SK-N-SH (cell line): ENCODE measurements around the gene AANAT. TPM values are rescaled to one million over a fixed set of nuclear protein-coding genes. Genes with fewer than 3 reads are reported as not detected.

Source experiments
- CTCF ChIA-PET: fragments of 300-600, 350-600 bp; formaldehyde crosslinking; extraction: SDS; loops from one replicate; lab custom pipeline; 2021; lab: Yijun Ruan, JAX
- POLR2A ChIA-PET: fragments of 350-600 bp; sonication (Branson Sonifier 250); formaldehyde crosslinking; extraction: SDS; loops from one replicate; lab custom pipeline; 2020; ENCODE audit warnings: antibody characterized with exemption, inconsistent platforms; lab: Yijun Ruan, JAX
- DNase-seq: peaks from one replicate; pipeline ENCODE4 v3.0.0; 2012
- H2AFZ ChIP-seq: fragments of 200-600 bp; sonication (generic); 2 replicates; pipeline ENCODE4 v1.8.1; 2016; ENCODE audit warnings: antibody characterized with exemption, mild to moderate bottlenecking, low read depth
- H3F3A ChIP-seq: fragments of 200-600 bp; sonication (generic); replicated peaks from 2 replicates; pipeline ENCODE3; 2016; ENCODE audit warnings: antibody characterized with exemption, mild to moderate bottlenecking; ENCODE audit not compliant: insufficient read depth
- H3K27ac ChIP-seq, 2 experiments: fragments of 200-500 bp in 1 of 2; fragments of 200-600 bp in 1 of 2; sonication (Bioruptor generic) in 1 of 2; sonication (generic), shearing (Covaris generic) in 1 of 2; 2 replicates each; pipeline versions ENCODE4 v1.5.1 to v1.6.1; 2014 to 2016; ENCODE audit warnings: low read depth in 2 of 2, inconsistent platforms in 1 of 2, low read length in 1 of 2, mild to moderate bottlenecking in 1 of 2, mixed read lengths in 1 of 2
- H3K27me3 ChIP-seq: fragments of 200-600 bp; sonication (generic), shearing (Covaris generic); 2 replicates; pipeline ENCODE4 v1.6.1; 2016; ENCODE audit warnings: mixed run types; ENCODE audit not compliant: insufficient read depth
- H3K36me3 ChIP-seq, 2 experiments: fragments of 200-500 bp in 1 of 2; fragments of 200-600 bp in 1 of 2; sonication (Bioruptor generic) in 1 of 2; sonication (generic) in 1 of 2; replicated peaks in 1 of 2; 2 replicates each; pipeline versions ENCODE3 to v1.5.1; 2014 to 2016; ENCODE audit warnings: low read length in 1 of 2, mild to moderate bottlenecking in 1 of 2; ENCODE audit not compliant: insufficient read depth in 2 of 2, control insufficient read depth in 1 of 2
- H3K4me1 ChIP-seq, 2 experiments: fragments of 200-500 bp in 1 of 2; fragments of 200-600 bp in 1 of 2; sonication (Bioruptor generic) in 1 of 2; sonication (generic), shearing (Covaris generic) in 1 of 2; 2 replicates each; pipeline versions ENCODE4 v1.5.1 to v1.6.1; 2014 to 2016; ENCODE audit warnings: low read depth in 1 of 2, low read length in 1 of 2, mixed run types in 1 of 2; ENCODE audit not compliant: insufficient read depth in 2 of 2, control insufficient read depth in 1 of 2
- H3K4me2 ChIP-seq: fragments of 200-600 bp; sonication (generic), shearing (Covaris generic); 2 replicates; pipeline ENCODE4 v1.6.1; 2017; ENCODE audit warnings: mixed run types
- H3K4me3 ChIP-seq, 2 experiments: fragments of 200-500 bp in 1 of 2; fragments of 200-600 bp in 1 of 2; sonication (Bioruptor generic) in 1 of 2; sonication (generic), shearing (Covaris generic) in 1 of 2; 2 replicates each; pipeline versions ENCODE4 v1.5.1 to v1.8.1; 2014 to 2016; ENCODE audit warnings: low read depth in 2 of 2, inconsistent platforms in 1 of 2, low read length in 1 of 2, mild to moderate bottlenecking in 1 of 2, mixed read lengths in 1 of 2, moderate library complexity in 1 of 2
- H3K79me2 ChIP-seq: fragments of 200-600 bp; sonication (generic); 2 replicates; pipeline ENCODE4 v1.8.1; 2017; ENCODE audit warnings: mild to moderate bottlenecking; ENCODE audit not compliant: insufficient read depth
- H3K9ac ChIP-seq: fragments of 200-600 bp; sonication (generic); 2 replicates; pipeline ENCODE4 v1.6.1; 2017; ENCODE audit warnings: mixed run types
- H3K9me2 ChIP-seq: fragments of 200-600 bp; sonication (generic); 2 replicates; pipeline ENCODE4 v1.6.1; 2017; ENCODE audit warnings: mixed run types
- H3K9me3 ChIP-seq: fragments of 200-600 bp; sonication (generic); 2 replicates; pipeline ENCODE4 v1.6.1; 2017; ENCODE audit warnings: mixed run types, mild to moderate bottlenecking, moderate library complexity
- H4K20me1 ChIP-seq: fragments of 200-600 bp; sonication (generic); 2 replicates; pipeline ENCODE4 v1.6.1; 2017; ENCODE audit warnings: mild to moderate bottlenecking, mixed run types; ENCODE audit not compliant: insufficient read depth
- EZH2phosphoT487 ChIP-seq: fragments of 200-600 bp; sonication (generic); IDR thresholded peaks from 2 replicates; pipeline ENCODE4 v1.6.1; 2017; ENCODE audit warnings: low read depth, mixed run types, mild to moderate bottlenecking, antibody characterized with exemption, moderate library complexity, borderline replicate concordance
- FOXJ3 ChIP-seq: sonication (generic); formaldehyde crosslinking; IDR thresholded peaks from 2 replicates; pipeline ENCODE4 v1.5.1; 2020; ENCODE audit warnings: mild to moderate bottlenecking, missing genetic modification reagents
- GABPA ChIP-seq: IDR thresholded peaks from 2 replicates; pipeline ENCODE4 v1.4.0; 2012; ENCODE audit warnings: low read depth, mild to moderate bottlenecking
- MXI1 ChIP-seq: IDR thresholded peaks from 2 replicates; pipeline ENCODE4 v1.6.1; 2012; ENCODE audit warnings: mild to moderate bottlenecking, low read depth, low read length, improper control_type of control experiment
- NFIC ChIP-seq: IDR thresholded peaks from 2 replicates; pipeline ENCODE4 v1.4.0; 2012; ENCODE audit warnings: borderline replicate concordance
- NRF1 ChIP-seq: IDR thresholded peaks from 2 replicates; pipeline ENCODE4 v1.6.1; 2012; ENCODE audit warnings: low read depth, mild to moderate bottlenecking, low read length
- SIN3A ChIP-seq: IDR thresholded peaks from 2 replicates; pipeline ENCODE4 v1.6.1; 2012; ENCODE audit warnings: low read depth, mild to moderate bottlenecking, low read length, moderate library complexity, borderline replicate concordance
- SMC3 ChIP-seq: IDR thresholded peaks from 2 replicates; pipeline ENCODE4 v1.6.1; 2012; ENCODE audit warnings: low read depth, low read length, improper control_type of control experiment
- TAF1 ChIP-seq: IDR thresholded peaks from 2 replicates; pipeline ENCODE4 v1.6.1; 2012; ENCODE audit warnings: low read depth, mild to moderate bottlenecking, low read length, moderate library complexity, borderline replicate concordance
- TEAD4 ChIP-seq: IDR thresholded peaks from 2 replicates; pipeline ENCODE4 v1.4.0; 2012; ENCODE audit warnings: mild to moderate bottlenecking, borderline replicate concordance; ENCODE audit not compliant: insufficient read depth
- YY1 ChIP-seq: IDR thresholded peaks from 2 replicates; pipeline ENCODE4 v1.4.0; 2012; ENCODE audit warnings: low read depth, mild to moderate bottlenecking
- WGBS: methylation state at CpG from one replicate; pipeline ENCODE4 v1.1.6; 2017; ENCODE audit warnings: low lambda C conversion rate; 5-methylcytosine and 5-hydroxymethylcytosine counted together
- polyA plus RNA-seq, 3 experiments: library from polyadenylated mRNA; depleted of rRNA; stranded (reverse); fragments of >200 nt; gene quantifications; 2 replicates each; pipeline ENCODE4 v1.2.3, GENCODE V29; 2012
- TF ChIP-seq, protein P1 (sequence below): IDR thresholded peaks from 2 replicates; pipeline ENCODE4 v1.4.0; 2012; ENCODE audit warnings: low read depth
- TF ChIP-seq, protein P2 (sequence below): IDR thresholded peaks from 2 replicates; pipeline ENCODE4 v1.4.0; 2012; ENCODE audit warnings: low read depth, borderline replicate concordance
- TF ChIP-seq, protein P3 (sequence below): fragments of 150-350 bp; IDR thresholded peaks from 2 replicates; pipeline ENCODE4 v1.6.1; 2016; ENCODE audit warnings: mild to moderate bottlenecking, low read depth, low read length
- TF ChIP-seq, protein P4 (sequence below): IDR thresholded peaks from 2 replicates; pipeline ENCODE4 v1.4.0; 2012; ENCODE audit warnings: low read depth, borderline replicate concordance
- TF ChIP-seq, protein P5 (sequence below): fragments of 200-600 bp; sonication (generic); IDR thresholded peaks from 2 replicates; pipeline ENCODE4 v1.6.1; 2017; ENCODE audit warnings: antibody characterized with exemption, mild to moderate bottlenecking, moderate library complexity

The AANAT gene
- 0.26 TPM in 1 of 2 replicates, not detected in the other for polyA plus RNA-seq (2012; rRNA removed)
- 0.04 and 0.07 TPM in 2 replicates for polyA plus RNA-seq (2012; cell fraction: cytosol; rRNA removed)
- 0.56 and 1.2 TPM in 2 replicates for polyA plus RNA-seq (2012; cell fraction: nucleus; rRNA removed)

DNA sequence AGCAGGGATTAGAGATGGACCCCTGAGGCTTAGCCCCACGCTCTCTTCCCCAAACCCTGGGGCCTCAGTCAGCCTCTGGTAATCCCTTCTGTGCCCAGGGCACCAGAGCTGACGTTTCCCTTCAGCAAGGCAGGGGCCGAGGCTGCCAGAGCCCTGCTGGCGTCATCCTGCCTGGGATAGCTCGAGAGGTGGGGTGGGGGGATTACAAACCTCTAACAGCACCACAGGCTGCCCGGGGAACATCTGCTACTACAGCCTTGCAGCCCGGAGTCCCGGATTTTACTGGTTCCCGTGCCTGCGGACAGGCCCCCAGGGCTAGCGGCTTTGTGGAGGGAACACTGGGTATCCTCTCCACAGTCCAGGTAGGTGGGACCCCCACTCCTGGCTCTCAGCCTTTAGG lies at the start of gene AANAT:
Gene AANAT, plus strand, starts transcription at position 238 of the 400 bp plus-strand sequence. CDS start 1,144 bp downstream, outside the sequence.
- 83% methylated on average over 11 of the region's 11 CpGs for WGBS
- no peak for DNase-seq

DNA sequence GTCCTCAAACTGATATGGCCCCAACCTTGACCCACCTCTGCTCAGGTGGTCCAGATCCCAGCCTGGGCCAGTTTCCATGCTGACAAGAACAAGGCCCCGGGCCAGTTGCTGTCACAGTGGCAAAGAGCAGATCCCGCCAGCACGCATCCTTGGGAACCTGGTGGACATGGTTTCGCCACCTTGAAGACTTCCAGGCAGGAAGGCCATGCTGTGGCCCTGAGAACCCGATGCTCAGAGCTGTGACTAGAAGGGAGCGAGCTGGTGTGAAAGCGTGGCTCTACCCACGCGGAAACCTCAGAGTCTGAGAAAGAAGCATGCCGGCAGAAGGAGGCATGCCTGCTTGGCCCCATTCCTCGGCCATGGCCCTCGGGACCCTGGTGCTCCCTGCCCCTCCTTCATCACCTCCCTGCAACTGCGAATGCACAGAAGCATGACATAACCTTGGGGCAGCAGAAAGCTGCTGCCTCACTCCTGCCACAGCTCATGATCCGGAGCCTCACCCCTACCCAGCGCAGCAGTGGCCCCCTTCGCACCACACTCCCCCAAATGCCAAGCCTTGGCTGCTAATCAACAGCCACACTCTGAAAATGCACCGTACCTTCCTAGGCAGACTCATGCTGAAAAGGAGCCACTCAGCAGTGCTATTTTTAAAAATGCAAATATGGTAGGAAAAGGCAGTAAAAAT lies 47.7 kb upstream of the AANAT start:
- Histone ChIP-seq H3K36me3 (no peaks in the 10 kb centered on the region), H3K27ac (no peak overlapping the region), H2AFZ (no peak overlapping the region), H3K9me3 (no peaks in the 10 kb centered on the region), H3K4me3 (no peak overlapping the region), H3K9me2 (no peaks in the 10 kb centered on the region), H3K79me2 (peaks cover 54% of the 10 kb centered on the region), H3K4me1 (peaks cover 0 to 44% of the 10 kb centered on the region in 2 experiments; a peak in 1 of 4 replicates), H3F3A (no peaks in the 10 kb centered on the region), H4K20me1 (peaks cover 71% of the 10 kb centered on the region), H3K27me3 (no peaks in the 10 kb centered on the region), H3K4me2 (no peak overlapping the region), H3K9ac (no peak overlapping the region)
- ChIA-PET POLR2A (no interaction called here), CTCF (interaction anchor here (3.9 to 6.9 kb wide), 4 partner anchors 11 to 38 kb away, joined by 17 to 75 read pairs (median 28); partner anchors contain the start of gene SPHK1)
- WGBS: 90% methylated on average over 17 of the region's 17 CpGs
- no peak for DNase-seq
- TF ChIP-seq FOXJ3 (no peak), GABPA (no peak), MXI1 (no peak), TAF1 (no peak), TEAD4 (no peak), SMC3 (no peak), NRF1 (no peak), SIN3A (no peak), NFIC (no peak)
- TF ChIP-seq, protein P1, sequence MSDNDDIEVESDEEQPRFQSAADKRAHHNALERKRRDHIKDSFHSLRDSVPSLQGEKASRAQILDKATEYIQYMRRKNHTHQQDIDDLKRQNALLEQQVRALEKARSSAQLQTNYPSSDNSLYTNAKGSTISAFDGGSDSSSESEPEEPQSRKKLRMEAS: no peak
- TF ChIP-seq, protein P2, sequence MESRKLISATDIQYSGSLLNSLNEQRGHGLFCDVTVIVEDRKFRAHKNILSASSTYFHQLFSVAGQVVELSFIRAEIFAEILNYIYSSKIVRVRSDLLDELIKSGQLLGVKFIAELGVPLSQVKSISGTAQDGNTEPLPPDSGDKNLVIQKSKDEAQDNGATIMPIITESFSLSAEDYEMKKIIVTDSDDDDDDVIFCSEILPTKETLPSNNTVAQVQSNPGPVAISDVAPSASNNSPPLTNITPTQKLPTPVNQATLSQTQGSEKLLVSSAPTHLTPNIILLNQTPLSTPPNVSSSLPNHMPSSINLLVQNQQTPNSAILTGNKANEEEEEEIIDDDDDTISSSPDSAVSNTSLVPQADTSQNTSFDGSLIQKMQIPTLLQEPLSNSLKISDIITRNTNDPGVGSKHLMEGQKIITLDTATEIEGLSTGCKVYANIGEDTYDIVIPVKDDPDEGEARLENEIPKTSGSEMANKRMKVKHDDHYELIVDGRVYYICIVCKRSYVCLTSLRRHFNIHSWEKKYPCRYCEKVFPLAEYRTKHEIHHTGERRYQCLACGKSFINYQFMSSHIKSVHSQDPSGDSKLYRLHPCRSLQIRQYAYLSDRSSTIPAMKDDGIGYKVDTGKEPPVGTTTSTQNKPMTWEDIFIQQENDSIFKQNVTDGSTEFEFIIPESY: no peak
- TF ChIP-seq, protein P3, sequence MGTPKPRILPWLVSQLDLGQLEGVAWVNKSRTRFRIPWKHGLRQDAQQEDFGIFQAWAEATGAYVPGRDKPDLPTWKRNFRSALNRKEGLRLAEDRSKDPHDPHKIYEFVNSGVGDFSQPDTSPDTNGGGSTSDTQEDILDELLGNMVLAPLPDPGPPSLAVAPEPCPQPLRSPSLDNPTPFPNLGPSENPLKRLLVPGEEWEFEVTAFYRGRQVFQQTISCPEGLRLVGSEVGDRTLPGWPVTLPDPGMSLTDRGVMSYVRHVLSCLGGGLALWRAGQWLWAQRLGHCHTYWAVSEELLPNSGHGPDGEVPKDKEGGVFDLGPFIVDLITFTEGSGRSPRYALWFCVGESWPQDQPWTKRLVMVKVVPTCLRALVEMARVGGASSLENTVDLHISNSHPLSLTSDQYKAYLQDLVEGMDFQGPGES: no peak

More for the DNA sequence above, at the start of gene AANAT:
- Histone ChIP-seq H3K27me3 (no peaks in the 10 kb centered on the region), H3K4me3 (no peak within 1 kb of the TSS), H3K4me2 (no peak within 1 kb of the TSS), H4K20me1 (no peaks in the 10 kb centered on the region), H3K79me2 (no peaks in the 10 kb centered on the region), H3K27ac (no peak within 1 kb of the TSS), H3K9ac (no peak within 1 kb of the TSS), H3K9me2 (no peaks in the 10 kb centered on the region), H3K36me3 (peaks cover 0 to 14% of the 10 kb centered on the region in 2 experiments), H3K4me1 (no peaks in the 10 kb centered on the region; a peak in 1 of 4 replicates), H3K9me3 (no peaks in the 10 kb centered on the region), H3F3A (no peaks in the 10 kb centered on the region), H2AFZ (no peak within 1 kb of the TSS)
- CTCF ChIA-PET: interaction anchor here (0.9 to 56.8 kb wide), 26 partner anchors 8 to 246 kb away, joined by 3 to 1687 read pairs (median 6); partner anchors contain the start of genes AANAT, RHBDF2, ST6GALNAC2 and UBE2O
- TF ChIP-seq, protein P4, sequence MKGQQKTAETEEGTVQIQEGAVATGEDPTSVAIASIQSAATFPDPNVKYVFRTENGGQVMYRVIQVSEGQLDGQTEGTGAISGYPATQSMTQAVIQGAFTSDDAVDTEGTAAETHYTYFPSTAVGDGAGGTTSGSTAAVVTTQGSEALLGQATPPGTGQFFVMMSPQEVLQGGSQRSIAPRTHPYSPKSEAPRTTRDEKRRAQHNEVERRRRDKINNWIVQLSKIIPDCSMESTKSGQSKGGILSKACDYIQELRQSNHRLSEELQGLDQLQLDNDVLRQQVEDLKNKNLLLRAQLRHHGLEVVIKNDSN: no peak
- no peak for TF ChIP-seq SMC3
- no peak for TF ChIP-seq EZH2phosphoT487
- TF ChIP-seq, protein P5, sequence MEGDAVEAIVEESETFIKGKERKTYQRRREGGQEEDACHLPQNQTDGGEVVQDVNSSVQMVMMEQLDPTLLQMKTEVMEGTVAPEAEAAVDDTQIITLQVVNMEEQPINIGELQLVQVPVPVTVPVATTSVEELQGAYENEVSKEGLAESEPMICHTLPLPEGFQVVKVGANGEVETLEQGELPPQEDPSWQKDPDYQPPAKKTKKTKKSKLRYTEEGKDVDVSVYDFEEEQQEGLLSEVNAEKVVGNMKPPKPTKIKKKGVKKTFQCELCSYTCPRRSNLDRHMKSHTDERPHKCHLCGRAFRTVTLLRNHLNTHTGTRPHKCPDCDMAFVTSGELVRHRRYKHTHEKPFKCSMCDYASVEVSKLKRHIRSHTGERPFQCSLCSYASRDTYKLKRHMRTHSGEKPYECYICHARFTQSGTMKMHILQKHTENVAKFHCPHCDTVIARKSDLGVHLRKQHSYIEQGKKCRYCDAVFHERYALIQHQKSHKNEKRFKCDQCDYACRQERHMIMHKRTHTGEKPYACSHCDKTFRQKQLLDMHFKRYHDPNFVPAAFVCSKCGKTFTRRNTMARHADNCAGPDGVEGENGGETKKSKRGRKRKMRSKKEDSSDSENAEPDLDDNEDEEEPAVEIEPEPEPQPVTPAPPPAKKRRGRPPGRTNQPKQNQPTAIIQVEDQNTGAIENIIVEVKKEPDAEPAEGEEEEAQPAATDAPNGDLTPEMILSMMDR: no peak
- no peak for TF ChIP-seq YY1
- POLR2A ChIA-PET: interaction anchor here (1.0 kb wide), 1 partner anchor 66 kb away, joined by 3 read pairs; no protein-coding TSS in a partner anchor
